Testis (tissue), 3 donors: ENCODE results near the gene NAPB. TPM values are rescaled to one million over a fixed set of nuclear protein-coding genes. Genes with fewer than 3 reads are reported as not detected.

Experiments used
- DNase-seq: peaks from one replicate; pipeline ENCODE4 v3.0.0-alpha.2; 2019
- H3K27ac ChIP-seq, 2 donors: fragments of 200-600 bp; sonication (generic); one replicate each; pipeline ENCODE4 v1.5.1; 2019
- H3K27me3 ChIP-seq: fragments of 200-600 bp; sonication (generic); one replicate; pipeline ENCODE4 v1.5.1; 2019
- H3K36me3 ChIP-seq: fragments of 200-600 bp; sonication (generic); one replicate; pipeline ENCODE4 v1.5.1; 2017; ENCODE audit warnings: low read depth; ENCODE audit errors: missing control alignments
- H3K4me1 ChIP-seq: fragments of 200-600 bp; sonication (generic); one replicate; pipeline ENCODE4 v1.5.1; 2019
- H3K4me3 ChIP-seq, 2 donors: fragments of 200-600 bp; sonication (generic); one replicate each; pipeline ENCODE4 v1.5.1; 2017 to 2019
- H3K9me3 ChIP-seq: fragments of 200-600 bp; sonication (generic); one replicate; pipeline ENCODE4 v1.5.1; 2017
- CTCF ChIP-seq, 3 experiments: fragments of 450-650 bp in 2 of 3; fragments of 200-600 bp in 1 of 3; sonication (generic) in 1 of 3; IDR thresholded peaks; one replicate each; pipeline ENCODE4 v1.5.1; 2016 to 2019; ENCODE audit warnings: antibody characterized with exemption in 3 of 3, mild to moderate bottlenecking in 2 of 3, moderate library complexity in 1 of 3
- POLR2A ChIP-seq: fragments of 450-650 bp; IDR thresholded peaks from one replicate; pipeline ENCODE4 v1.6.1; 2017; ENCODE audit warnings: antibody characterized with exemption, mild to moderate bottlenecking, moderate library complexity
- WGBS, 2 donors: methylation state at CpG; one replicate each; pipeline ENCODE4 v1.1.5; 2018; 5-methylcytosine and 5-hydroxymethylcytosine counted together
- intact Hi-C: fragments of 100-400 bp; cut with DNase I; formaldehyde crosslinking; loops from one replicate; pipeline ENCODE4 v1.15.1; 2023; ENCODE audit warnings: low total_unique reads
- polyA plus RNA-seq: library from polyadenylated mRNA; stranded (reverse); fragments of 350-450 nt; fragmentation: Illumina TruSeq; extraction: RNeasy Lipid Tissue Mini Kit (QIAGEN cat#74804); gene quantifications from one replicate; pipeline ENCODE4 v1.2.3, GENCODE V29; 2014; ENCODE audit warnings: low read depth, low replicate concordance; ENCODE audit not compliant: insufficient read depth
- total RNA-seq, 2 donors: library from RNA; depleted of rRNA; stranded (reverse); fragments of >200 nt; gene quantifications; one replicate each; pipeline ENCODE4 v1.2.3, GENCODE V29; 2016

Gene NAPB
- total and polyA plus RNA-seq, 3 donors from 2014 or later: 14.7 to 40.4 (median 37.8) TPM

- Histone ChIP-seq H3K36me3 (no peaks in the 10 kb centered on the region), H3K4me3 (no peak overlapping the region), H3K9me3 (no peaks in the 10 kb centered on the region), H3K4me1 (no peaks in the 10 kb centered on the region), H3K27ac (no peak overlapping the region), H3K27me3 (no peaks in the 10 kb centered on the region)
- TF ChIP-seq POLR2A (no peak), CTCF (IDR thresholded peaks at IDR 0.05) (no peak)
- no peak for DNase-seq
- intact Hi-C loops: no loop called here
Observed at GRCh38 chr20:23381876-23382275, 39.4 kb downstream of the NAPB start.

GRCh38 chr20:23379772-23380171, 41.5 kb downstream of the NAPB start:
- no peak for TF ChIP-seq CTCF (IDR thresholded peaks at IDR 0.05)
- TF ChIP-seq POLR2A: no peak
- Histone ChIP-seq H3K9me3 (no peaks in the 10 kb centered on the region), H3K27me3 (no peaks in the 10 kb centered on the region), H3K4me3 (no peak overlapping the region), H3K27ac (no peak overlapping the region), H3K36me3 (no peaks in the 10 kb centered on the region), H3K4me1 (no peaks in the 10 kb centered on the region)
- DNase-seq: no peak
- intact Hi-C loops: no loop called here

- Histone ChIP-seq H3K27me3 (no peaks in the 10 kb centered on the region), H3K9me3 (no peaks in the 10 kb centered on the region), H3K27ac (no peak overlapping the region), H3K4me3 (no peak overlapping the region), H3K4me1 (no peaks in the 10 kb centered on the region), H3K36me3 (no peaks in the 10 kb centered on the region)
- TF ChIP-seq CTCF (IDR thresholded peaks at IDR 0.05) (no peak), POLR2A (no peak)
- 87 to 90% methylated on average over 5 of the region's 5 CpGs for WGBS, 2 donors
- intact Hi-C loops: no loop called here
- DNase-seq: no peak
Observed at GRCh38 chr20:23375827-23376226, 45.5 kb downstream of the NAPB start.

- no peaks in the 10 kb centered on the region for H3K27me3 ChIP-seq
- no peak for DNase-seq
- WGBS, 2 donors: 70 to 74% methylated on average over 5 of the region's 5 CpGs
- no peak for TF ChIP-seq CTCF (IDR thresholded peaks at IDR 0.05)
- no peak for TF ChIP-seq POLR2A
- H3K27ac ChIP-seq: no peak overlapping the region
- H3K9me3 ChIP-seq: no peaks in the 10 kb centered on the region
- no peaks in the 10 kb centered on the region for H3K36me3 ChIP-seq
- intact Hi-C loops: no loop called here
- no peaks in the 10 kb centered on the region for H3K4me1 ChIP-seq
- no peak overlapping the region for H3K4me3 ChIP-seq
Observed at GRCh38 chr20:23374441-23374840, 46.8 kb downstream of the NAPB start.

GRCh38 chr20:23371496-23371895, 49.8 kb downstream of the NAPB start:
- no peak for DNase-seq
- 63 to 68% methylated on average over 4 of the region's 4 CpGs for WGBS, 2 donors
- Histone ChIP-seq H3K4me3 (no peak overlapping the region), H3K36me3 (no peaks in the 10 kb centered on the region), H3K27ac (no peak overlapping the region), H3K4me1 (peaks cover 3% of the 10 kb centered on the region), H3K9me3 (no peaks in the 10 kb centered on the region), H3K27me3 (no peaks in the 10 kb centered on the region)
- intact Hi-C loops: no loop called here
- TF ChIP-seq POLR2A: no peak
- no peak for TF ChIP-seq CTCF (IDR thresholded peaks at IDR 0.05)
